SKM-1 (cell line): ENCODE measurements around the gene NDUFS6.
"Not testable (repeated sequence)": the region's sequence is repeated elsewhere in the genome, so short reads cannot be mapped to it uniquely, and the experiment has no call there.

Source experiments
- DNase-seq: peaks from one replicate; lab custom pipeline; 2025; ENCODE audit not compliant: unreplicated experiment; lab: John Stamatoyannopoulos, UW

NDUFS6 gene

DNA sequence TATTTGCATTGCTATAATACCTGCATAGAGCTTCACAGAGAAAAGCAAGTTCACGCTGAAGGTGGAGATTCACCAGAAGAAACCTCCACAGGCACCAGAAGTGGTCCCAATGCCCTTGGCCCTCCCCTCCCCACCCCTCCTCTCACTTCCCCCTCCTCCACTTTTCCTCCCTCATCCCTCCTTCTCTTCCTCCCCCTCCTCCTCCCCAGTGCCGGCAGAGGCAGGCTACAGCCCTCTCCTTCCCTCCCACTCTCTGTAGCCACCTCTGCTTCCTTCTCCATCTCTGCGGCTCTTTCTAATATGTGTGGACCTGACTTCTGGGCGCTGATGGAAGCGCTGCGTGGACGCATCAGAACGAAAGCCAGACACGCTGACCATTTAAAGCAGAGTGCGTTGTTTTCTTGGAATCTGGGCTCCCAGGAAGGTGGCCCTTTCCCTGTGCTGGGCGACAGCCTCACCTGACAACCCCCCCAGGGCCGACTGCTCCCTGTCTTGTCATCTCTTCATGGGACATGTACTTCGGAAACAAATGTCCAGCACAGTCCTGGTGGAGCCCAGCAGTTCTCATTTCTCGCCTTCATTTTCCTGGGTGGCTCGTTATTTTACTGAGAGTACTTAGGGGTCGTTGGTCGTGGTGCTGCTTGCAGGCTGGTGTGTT lies 29.5 kb downstream of the NDUFS6 start:
- no peak for DNase-seq

GRCh38 chr5:1831257-1831656 lies 30.1 kb downstream of the NDUFS6 start:
- no peak for DNase-seq

DNA sequence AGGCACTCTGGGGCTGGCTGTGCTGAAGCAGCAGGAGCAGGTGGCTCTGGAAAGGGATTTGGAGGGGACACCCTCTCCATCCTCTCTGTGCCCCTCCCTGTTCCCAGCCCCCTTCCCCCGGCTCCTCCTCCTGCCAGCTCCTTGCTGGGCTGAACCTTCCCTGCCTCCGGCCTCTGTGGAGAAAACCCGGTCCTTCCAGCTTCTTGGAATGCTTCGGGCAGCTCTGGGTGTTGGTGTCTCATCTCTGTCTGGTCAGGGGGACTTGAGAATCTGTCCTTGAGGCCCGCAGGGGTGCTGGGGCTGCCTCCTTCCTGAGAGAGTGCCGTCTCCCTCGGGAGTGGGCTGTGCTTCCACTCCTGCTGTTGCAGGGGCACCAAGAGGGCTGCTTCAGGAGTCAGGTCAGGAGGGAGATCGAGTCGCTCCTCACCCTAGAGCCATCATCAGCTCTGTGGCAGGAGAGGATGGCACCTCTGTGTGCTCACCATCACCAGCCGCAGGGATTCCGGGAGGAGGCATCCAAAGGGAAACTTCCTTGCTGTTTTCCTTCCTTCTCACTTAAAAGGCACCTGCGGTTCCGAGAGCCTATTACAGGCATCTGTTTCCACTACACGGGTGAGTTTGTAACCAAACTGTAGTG lies 30.6 kb downstream of the NDUFS6 start:
- DNase-seq, result no peak

GRCh38 chr5:1832511-1833250 lies 31.5 kb downstream of the NDUFS6 start:
- DNase-seq, result no peak

DNA sequence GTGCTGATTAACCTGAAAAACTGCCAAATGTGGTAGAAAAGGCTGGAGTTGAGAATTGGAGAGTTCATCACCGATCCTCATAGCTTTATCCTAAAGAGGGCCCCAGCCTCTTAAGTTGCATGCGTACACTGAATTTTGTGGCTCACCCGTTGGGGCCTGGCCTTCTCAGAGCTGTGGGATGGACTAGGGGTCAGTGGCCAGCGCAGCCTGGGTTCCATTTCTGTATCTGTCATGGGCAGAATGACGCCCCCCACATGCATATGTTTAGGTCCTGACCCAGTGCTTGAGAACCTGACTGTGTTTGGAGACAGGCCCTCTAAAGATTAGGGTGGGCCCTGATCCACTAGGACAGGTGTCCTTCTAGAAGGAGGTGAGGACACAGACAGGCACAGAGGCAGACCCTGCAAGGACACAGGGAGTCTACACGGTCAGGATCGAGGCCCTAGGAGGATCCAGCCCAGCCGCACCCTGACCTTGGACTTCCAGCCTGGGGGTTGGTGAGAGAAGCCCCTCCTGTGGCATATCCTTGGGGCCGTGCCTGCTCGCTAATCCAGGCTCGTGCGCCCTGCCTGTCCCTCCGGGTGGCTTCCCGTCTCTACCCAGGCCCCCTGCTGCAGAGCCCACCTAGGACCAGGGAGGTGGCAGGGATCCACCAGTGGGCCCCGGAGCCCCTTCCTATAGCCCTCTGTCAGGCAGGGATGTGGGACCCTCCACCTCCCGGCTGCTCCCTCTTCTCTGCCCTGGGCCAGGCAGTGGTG lies 32.2 kb downstream of the NDUFS6 start:
- DNase-seq, result no peak

GRCh38 chr5:1834022-1834551 lies 32.9 kb downstream of the NDUFS6 start:
- DNase-seq, result no peak

DNA sequence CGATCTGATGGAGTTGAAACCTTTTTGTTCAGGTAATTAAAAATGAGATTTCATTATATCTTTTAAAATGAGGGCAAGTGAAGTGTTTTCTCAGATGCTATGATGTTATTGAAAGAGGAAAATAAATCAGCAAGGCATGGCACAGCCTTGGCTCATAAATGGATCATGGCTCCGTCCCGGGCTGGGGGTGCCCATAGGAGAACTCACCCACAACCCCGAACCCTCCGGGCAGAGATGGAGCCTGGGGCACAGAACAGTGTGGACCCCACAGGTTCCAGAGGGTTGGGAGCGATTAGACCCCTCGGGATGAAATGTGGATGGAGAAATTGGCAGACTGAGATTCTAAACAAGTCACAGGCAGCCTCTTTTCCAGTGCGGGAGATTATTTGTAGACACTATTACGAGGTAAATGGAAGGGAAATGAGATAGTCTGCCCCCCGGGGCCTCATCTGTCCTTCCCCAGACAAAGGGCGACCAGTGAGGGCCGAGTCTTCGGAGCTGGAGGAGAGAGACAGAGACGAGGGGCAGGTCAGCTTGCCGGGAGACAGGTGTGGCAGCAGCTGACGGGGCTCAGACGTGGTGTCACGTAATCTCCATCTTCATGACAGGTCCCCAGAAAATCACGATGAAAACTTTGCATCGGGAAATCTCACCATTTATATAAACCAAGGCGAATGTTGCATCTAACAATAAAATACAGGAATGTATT lies 33.7 kb downstream of the NDUFS6 start:
- no peak for DNase-seq

DNA sequence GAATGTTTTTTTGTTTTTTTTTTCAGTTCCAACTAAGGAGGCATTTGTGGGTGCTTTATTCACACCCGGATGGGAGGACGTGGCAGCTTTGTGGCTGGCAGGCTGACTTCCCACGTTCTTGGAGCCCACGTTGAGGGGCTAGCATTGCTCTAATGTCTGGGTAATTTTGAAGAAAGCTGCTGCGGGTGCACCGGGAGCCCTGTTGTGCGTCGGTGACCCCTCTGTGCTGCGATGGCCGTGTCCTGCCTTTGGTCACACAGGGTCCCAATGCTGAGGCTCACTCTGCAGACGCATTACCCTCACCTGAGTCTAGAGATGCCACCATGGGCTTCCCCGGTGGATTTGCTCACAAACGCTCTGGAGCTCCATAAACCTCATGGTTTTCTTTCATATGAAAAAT lies 34.2 kb downstream of the NDUFS6 start:
- DNase-seq, result no peak

DNA sequence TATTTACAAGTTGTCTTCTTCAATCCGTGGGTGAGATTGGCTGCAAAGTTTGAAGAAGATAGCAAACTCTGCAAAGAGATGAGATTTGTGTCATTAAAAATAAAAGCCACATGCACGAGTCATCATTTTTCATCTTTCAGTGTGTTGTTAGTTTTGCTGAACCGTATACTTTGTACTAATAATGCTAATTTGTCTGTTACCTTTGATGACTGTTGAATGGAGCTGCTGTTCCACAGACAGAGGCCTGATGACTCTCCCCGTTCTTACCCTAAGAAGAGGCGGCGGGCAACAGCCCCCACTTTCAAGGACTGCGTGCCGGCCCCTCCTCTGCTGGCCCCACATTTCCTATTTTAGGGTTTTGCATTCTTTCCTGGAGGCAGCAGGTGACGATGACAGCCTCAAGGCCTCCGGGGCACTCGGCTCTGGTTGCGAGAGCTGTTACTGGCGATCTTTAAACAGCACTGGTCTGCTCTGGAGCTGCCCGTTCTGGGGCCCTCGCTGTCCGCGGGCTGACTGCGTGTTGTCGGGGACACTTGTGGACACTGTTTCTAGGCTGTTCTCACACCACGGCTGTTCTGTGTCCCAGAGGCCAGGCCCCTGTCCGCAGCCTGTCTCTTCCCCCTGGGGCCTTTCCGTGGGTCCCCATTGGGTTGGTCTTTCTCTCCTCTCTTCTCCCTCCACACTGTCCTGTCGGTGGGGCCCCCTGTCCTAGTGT lies 35.1 kb downstream of the NDUFS6 start:
- DNase-seq, result no peak

- no peak for DNase-seq
Measured at GRCh38 chr5:1836891-1837880, 36.0 kb downstream of the NDUFS6 start.

- DNase-seq, result no peak
Measured at GRCh38 chr5:1838013-1838412, 36.8 kb downstream of the NDUFS6 start.

- no peak for DNase-seq
Measured at GRCh38 chr5:1840071-1840547, 38.9 kb downstream of the NDUFS6 start.

DNA sequence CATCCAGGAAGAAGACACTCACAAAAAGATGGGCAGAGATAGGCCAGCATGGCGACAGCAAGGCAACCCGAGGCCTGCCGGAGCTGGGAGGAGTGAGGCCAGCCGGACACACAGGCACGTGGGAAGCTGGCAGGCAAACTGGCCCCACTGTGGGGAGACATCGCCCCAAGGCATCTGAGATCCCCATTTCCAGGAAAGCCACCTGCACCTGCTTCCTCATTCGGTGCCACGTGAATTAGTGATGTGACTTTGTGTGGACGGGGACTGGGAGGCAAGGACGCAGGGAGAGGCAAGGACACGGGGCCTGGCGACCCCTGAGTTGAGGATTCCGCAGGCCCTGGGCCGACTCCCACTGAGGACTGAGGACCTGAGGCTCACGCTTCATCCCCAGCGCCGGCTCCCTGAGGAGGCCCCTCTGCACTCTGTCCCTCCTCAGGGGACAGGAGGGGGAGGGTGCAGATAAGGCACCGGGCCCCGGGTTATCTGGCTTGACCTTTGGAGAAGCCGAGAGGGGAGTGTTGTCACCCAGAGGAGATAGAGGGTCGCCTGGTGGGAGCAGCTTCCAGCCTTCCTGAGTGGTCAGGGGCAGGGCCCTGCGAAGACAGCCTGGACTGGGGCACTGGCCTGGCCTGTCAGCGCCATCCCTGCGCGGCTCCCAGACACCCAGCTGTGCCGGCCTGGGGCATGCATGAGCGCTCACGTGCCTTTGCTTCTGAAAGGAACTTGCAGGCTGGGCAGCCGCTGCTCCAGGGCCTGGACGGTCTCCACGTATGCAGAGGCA lies 39.7 kb downstream of the NDUFS6 start:
- no peak for DNase-seq

- no peak for DNase-seq
Measured at GRCh38 chr5:1842004-1842819, 41.0 kb downstream of the NDUFS6 start.

GRCh38 chr5:1843761-1844160 lies 42.6 kb downstream of the NDUFS6 start:
- not testable (repeated sequence) for DNase-seq

DNA sequence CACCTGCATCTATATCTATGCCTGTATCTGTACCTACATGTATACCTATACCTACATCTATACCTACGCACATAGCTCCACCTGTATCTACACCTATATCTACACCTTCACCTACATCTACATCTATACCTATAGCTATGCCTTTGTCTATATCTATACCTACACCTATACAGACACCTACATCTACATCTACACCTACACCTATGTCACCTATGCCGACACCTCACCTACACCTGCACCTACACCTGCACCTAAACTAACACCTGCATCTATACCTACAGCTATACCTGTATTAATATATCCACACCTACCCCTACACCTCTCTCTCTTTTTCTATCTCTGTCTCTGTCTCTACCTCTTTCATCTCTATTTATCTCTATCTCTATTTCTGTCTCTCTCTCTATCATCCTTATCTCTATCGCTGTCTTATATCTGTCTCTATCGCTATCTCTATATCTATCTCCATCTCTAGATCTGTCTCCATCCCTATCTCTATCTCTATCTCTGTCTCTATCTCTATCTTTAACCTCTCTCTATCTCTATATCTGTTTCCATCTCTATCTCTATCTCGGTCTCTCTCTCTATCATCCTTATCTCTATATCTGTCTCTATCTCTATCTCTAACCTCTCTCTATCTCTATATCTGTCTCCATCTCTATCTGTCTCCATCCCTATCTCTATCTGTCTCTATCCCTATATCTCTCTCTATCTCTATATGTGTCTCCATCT lies 43.7 kb downstream of the NDUFS6 start:
- no peak for DNase-seq
